Caki2 (cell line): Measurements from ENCODE around the gene MUC6. TPM values are rescaled to one million over a fixed set of nuclear protein-coding genes. Genes with fewer than 3 reads are reported as not detected.

Experiments
- DNase-seq: peaks from one replicate; pipeline ENCODE4 v3.0.0-alpha.2; 2015; ENCODE audit warnings: low read depth
- in situ Hi-C: cut with HindIII; loops from 2 replicates; pipeline ENCODE4 v1.10.0; 2016; ENCODE audit warnings: low sequenced_read_pairs, low pct_unique_long_range_greater_than_20kb, mixed read lengths
- total RNA-seq: library from RNA; depleted of rRNA; stranded (reverse); fragments of >200 nt; shearing (Covaris generic); gene quantifications from 2 replicates; pipeline ENCODE4 v1.2.3, GENCODE V29; 2014; ENCODE audit warnings: low replicate concordance

The MUC6 gene
- total RNA-seq, 1 experiment from 2014 or later = not detected

DNA sequence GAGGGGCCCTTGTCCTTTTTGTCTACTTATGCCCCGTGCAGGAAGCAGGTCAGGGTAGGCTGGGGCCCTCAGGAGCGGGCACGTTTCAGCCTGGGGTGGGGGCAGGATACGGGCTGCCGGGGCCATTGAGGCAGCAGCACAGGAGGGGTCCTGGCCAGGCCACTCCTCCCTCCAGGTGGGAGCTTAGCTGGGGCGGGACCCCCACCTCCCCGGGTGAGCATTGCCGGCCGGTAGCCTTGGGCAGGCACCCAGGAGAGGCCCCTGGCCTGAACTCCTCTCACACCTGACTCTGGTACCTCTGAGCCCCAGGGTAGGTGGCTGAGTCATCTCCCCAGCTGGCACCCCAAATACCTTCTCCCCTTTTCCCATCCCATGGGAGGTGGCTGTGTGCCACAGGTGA, 5.0 kb upstream of the MUC6 start:
- no peak for DNase-seq
- in situ Hi-C loops = no loop called here

GRCh38 chr11:1041149-1041467, 4.6 kb upstream of the MUC6 start:
- in situ Hi-C loops = no loop called here
- no peak for DNase-seq

DNA sequence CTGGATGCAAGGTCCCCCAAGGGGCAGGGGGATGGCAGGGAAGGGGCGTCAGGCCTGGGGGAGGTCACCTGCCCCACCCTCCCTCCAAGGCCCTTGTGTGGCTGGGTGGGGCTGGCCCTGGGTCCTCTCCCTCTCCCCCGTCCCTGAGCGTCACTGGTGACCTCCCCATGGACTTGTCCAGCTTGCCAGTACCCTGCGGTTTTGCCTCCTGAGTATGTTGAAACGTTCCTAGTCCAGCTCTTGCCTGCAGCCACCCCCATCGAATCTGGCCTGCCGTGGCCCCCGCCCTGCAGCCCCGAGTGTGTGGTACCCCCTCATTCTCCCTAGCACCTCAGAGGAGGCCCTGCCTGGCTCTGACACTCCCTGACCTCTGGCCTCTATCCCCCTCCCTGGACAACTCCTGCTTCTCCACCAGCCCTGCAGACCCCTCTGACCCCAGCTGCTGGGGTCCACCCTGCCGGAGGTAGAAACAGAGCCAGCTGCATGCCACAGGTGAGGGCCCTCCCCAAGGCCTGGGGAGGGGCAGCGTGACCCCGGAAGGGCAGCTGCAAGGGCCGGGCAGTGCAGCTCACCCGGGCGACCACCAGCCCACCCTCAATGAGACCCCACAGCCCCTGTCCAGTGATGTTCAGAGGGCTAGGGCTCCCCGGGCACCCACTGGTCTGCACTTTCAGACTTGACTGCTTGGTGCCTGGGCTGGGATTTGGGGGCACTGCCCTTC, 4.1 kb upstream of the MUC6 start:
- in situ Hi-C loops = no loop called here
- DNase-seq = no peak

- no peak for DNase-seq
These were observed 3.2 kb upstream of the MUC6 start for GRCh38 chr11:1039481-1040427.

DNA sequence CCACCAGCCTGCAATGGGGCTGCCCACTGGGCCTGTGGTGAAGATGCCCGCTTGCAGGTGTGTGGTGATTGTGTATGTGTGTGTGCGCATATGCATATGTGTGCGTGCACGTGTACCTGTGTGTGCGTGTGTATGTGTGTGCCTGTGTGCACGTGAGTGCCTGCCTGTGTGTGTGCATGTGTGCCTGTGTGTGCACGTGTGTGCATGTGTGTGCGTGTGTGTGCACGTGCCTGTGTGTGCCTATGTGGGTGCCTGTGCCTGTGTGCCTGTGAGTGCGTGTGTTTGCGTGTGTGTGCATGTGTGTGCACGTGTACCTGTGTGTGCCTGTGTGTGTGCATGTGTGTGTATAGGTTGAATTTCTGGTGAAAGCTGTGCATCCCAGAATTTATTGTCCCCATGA, 2.4 kb upstream of the MUC6 start:
- in situ Hi-C loops = no loop called here
- no peak for DNase-seq

More at GRCh38 chr11:1039481-1040427, 3.2 kb upstream of the MUC6 start:
- in situ Hi-C loops = no loop called here

DNA sequence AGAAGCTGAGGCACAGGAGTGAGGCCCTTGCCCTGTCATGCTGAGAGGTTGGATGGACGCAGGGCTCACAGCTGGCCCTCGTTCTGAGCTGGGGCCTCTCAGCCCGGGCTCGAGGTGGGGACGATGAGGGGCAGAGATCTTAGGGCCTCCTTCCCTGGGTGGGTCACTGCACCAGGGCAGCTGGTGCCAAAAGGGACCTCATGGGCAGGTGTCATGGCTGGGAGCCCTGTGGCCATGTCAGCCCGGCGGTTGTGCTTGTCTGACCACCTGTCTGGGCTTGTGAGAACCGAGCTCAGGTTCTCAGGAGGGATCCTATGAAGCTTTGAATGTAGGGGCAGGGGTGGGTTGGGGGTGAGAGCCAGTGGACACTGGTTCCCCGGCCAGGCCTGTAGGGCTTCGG, 1.8 kb upstream of the MUC6 start:
- in situ Hi-C loops = no loop called here

DNA sequence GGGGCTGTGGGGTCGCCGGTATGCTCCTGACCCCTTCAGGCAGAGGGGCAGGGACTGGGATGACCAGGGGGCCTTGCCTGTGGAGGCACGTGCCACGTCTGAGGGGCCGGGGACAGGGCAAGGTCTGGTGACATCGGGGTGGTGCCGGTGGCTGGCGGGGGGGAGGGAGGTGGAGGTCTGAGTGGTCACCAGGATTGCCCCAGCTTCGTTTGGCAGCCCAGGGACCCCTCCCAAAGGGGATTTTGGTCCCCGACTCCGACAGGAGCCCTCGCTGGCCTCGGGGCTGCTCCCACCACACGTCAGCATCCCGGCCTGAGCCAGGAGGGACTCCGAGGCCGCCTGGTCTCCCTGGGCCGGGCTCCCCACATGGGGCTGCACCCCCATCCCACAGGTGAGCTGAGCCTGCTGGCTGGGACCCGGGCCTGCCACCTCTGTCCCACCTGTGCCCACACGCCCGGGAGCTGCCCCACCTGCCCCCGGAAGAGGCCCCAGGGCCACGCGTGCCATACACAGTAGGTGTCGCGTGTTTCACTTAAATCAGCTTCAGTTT, 1.1 kb upstream of the MUC6 start:
- no peak for DNase-seq
- in situ Hi-C loops = no loop called here

More for the DNA sequence above, 1.8 kb upstream of the MUC6 start:
- no peak for DNase-seq

DNA sequence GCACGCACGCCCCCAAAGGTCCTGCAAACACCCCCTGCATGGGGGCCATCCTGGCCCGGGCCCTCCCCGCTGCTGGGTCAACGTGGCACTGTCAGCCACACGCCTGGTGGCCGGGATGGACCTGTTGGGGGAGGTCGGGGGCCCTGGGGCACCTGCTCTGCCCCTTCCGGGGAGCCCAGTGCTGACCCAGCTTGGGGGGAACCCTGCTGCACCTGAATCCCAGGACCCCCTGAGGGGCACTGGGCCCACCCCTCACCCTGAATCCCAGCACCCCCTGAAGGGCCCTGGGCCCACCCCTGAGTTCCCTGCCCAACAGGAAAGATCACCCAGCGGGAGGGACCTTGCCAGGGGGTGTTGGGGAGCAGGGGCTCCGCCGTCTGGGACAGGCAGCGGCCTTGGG, 413 bp upstream of the MUC6 start:
- in situ Hi-C loops = no loop called here
- no peak for DNase-seq

- in situ Hi-C loops = no loop called here
- DNase-seq = no peak
These were observed 788 bp downstream of the MUC6 start for GRCh38 chr11:1035577-1036283.

GRCh38 chr11:1034456-1035295, 1.8 kb downstream of the MUC6 start:
- DNase-seq = no peak

GRCh38 chr11:1034001-1034400, 2.5 kb downstream of the MUC6 start:
- DNase-seq = no peak
- in situ Hi-C loops = no loop called here

More at GRCh38 chr11:1034456-1035295, 1.8 kb downstream of the MUC6 start:
- in situ Hi-C loops = no loop called here

- in situ Hi-C loops = no loop called here
- DNase-seq = no peak
These were observed 3.3 kb downstream of the MUC6 start for GRCh38 chr11:1033016-1033798.

GRCh38 chr11:1032310-1032891, 4.1 kb downstream of the MUC6 start:
- DNase-seq = no peak
- in situ Hi-C loops = no loop called here

- no peak for DNase-seq
- in situ Hi-C loops = no loop called here
These were observed 5.2 kb downstream of the MUC6 start for GRCh38 chr11:1031121-1031899.

DNA sequence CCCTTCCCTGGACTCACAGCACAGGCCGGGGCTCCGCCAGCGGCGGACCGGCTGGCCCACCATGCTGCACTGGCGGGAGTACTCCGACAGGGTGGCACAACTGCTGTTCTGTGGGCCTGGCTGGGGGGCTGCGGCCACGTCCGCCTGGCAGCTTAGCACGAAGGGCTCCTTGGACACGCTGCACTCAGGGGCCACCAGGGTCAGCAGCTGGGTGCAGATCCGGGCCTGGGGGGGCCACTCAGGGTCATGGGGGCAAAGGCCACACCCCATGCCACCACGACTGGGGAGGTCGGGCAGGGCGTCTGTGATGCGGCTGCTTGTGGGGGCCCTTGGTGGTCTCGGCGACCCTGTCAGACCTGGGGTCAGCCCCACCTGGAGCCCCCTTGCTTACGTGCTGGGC, 6.0 kb downstream of the MUC6 start:
- in situ Hi-C loops = no loop called here
- no peak for DNase-seq

- DNase-seq = no peak
- in situ Hi-C loops = no loop called here
These were observed 6.4 kb downstream of the MUC6 start for GRCh38 chr11:1030086-1030485.
